ENCODE results near the gene TMEM201.

TMEM201 gene

DNA sequence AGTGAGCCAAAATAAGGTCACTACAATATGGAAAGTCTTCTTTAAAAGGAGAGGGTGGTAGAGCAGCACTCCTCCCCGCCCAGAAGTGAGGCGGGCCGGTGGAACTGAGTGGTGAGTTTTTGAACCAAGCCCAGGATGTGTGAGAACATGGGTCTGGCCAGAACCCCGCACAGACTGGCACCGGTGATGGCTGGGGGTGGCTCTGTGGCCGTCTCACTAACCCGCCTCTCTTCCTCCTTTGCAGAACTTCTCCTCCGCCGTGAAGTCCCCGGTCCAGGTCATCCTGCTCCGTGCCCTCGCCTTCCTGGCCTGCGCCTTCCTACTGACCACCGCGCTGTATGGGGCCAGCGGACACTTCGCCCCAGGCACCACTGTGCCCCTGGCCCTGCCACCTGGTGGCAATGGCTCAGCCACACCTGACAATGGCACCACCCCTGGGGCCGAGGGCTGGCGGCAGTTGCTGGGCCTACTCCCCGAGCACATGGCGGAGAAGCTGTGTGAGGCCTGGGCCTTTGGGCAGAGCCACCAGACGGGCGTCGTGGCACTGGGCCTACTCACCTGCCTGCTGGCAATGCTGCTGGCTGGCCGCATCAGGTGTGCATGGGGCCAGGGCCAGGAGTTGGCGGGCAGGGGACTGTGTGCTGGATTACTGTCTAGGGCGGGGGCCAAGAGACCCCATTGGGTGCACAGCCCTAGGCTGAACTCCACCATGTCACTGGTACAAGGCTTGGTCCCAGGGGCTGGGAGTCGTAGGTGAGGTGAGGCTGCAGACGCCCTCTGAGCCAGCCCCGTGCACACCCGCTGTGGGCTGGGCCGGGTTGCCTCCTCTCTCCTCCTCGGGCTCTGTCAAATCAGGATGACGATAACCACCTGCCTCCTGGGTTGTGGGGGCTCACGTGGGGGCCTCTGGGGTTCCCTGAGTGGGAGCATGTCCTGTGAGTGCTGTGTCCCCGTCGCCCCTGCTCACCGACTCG, 12.4 kb downstream of the TMEM201 start:
- DNase-seq = no peak

DNA sequence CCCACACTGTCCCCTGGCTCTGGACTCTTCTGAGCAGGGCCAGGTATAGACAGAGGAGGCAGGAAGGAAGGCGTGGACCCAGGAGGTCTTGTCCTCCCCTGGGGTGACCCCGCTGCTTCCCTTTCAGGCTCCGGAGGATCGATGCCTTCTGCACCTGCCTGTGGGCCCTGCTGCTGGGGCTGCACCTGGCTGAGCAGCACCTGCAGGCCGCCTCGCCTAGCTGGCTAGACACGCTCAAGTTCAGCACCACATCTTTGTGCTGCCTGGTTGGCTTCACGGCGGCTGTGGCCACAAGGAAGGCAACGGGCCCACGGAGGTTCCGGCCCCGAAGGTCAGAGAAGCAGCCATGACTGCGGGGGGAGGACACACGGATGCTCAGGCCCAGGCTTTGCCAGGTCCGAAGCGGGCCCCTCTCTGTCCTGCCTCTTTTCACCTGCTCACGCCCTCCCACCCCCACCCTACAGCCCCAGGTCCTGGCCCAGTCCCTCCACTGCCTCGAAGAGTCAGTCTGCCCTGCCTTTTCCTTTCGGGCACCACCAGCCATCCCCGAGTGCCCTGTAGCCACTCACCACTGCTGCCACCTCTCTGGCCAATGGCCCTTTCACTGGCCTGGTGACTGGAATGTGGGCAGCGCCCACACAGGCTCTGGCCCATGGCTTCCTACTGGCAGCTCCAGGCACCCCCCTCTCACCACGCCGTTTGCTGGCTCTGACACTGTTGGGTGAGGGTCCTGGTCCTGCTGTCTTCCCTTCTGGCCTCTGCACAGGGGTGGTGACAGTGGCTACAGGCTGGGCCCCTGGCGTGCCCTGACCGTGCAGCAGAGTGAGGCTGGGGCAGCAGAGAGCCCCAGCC, 13.5 kb downstream of the TMEM201 start:
- no peak for DNase-seq

DNA sequence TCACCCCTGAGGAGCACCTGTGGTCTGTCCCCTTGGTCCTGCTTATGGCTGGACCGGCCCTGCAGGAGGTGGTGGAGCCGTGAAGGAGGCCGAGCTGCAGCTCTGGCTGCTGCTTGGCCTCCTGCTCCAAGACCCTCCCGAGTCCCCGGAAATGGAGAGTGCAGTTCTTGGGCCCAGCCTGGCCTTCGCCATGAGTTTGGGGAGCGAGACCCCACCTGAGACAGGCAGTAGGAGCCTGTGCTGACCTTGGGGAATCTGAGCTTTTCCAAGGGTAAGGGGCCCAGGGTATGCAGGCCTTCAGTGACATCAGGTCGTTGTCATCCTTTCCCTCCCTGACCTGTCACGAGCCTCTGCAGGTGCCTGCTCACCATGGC, 14.1 kb downstream of the TMEM201 start:
- no peak for DNase-seq

DNA sequence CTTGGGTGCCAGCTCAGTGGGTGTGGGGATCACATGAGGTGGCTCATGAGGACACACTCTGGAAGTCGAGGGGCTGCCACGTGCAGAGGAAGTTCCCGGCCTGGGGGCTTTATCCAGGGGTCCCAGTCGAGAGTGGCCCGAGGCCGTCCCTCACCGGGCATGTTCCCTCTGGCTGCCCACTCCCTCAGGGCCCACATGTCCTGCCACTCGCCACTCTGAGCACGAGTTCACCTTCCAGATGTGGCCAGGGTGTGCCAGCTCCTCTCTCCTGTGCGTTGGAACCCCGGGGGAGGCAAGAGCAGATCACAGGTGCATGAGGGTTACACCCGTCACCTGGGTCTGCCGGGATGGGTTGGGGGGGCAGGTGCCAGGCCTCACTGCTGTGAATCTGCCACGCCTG, 14.6 kb downstream of the TMEM201 start:
- no peak for DNase-seq

DNA sequence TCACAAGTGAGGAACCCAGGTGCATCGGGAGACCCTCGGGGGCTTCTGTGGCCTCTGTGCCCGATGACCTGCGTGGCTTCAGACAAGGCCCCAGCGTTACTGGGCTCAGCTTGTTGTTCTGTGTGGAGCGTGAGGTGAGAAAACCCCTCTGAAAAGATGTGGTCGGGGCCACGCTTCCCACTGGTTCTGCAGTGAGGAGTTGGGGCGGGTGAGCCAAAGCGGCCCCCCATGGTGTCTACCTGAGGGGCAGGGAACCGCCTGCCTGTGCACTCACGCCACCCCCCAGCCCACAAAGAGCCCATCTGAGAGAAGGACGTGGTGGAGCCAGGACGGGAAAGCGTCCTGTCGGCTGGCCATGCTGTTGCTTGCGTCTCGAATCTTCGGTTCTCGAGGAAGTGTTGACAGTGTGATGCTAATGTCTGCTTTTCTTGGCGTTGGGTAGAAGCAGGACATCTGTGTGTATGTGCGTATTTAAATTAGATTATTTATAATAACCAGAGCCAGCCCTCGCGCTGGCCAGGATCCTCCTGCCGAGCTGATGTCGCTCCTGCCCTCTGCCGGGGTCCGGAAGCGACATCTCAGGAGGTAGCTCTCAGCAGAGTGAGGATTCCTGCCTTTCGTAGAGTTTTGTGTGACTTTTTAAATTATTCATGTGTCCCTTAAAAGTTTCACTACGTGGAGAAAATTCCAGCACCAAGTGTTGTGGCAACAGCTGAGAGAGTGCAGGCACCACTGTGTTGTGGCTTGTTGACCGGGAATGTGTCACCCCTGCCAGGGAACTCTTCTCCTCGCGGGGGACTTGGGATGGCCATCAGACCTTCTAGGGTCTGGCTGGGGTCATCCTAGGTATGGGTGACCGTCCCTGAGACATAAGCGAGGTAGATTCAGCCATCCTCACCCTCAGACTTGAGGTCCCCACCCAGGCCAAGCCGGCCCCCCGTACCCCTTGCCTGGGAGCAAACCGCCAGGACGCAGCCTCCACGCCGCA, 15.3 kb downstream of the TMEM201 start:
- DNase-seq = no peak

DNA sequence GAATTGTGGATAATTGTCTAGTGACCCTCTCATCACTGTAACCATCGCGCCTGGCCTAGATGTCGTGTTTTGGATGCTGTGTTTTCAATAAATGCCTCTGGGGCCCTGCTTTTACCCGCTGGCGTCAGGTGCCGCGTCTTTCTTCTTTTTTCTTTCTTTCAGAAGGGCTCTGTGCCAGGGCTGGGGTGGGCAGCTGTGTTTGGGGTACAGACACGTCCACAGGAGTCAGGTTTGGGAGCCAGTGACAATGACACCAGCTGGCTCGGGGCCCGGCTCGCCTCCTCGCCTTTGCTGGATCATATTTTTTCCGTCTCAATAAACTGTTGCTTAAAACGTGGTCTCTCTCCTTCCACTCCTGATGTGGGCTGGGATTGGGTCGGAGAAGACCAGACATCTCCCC, 16.1 kb downstream of the TMEM201 start:
- DNase-seq = no peak

DNA sequence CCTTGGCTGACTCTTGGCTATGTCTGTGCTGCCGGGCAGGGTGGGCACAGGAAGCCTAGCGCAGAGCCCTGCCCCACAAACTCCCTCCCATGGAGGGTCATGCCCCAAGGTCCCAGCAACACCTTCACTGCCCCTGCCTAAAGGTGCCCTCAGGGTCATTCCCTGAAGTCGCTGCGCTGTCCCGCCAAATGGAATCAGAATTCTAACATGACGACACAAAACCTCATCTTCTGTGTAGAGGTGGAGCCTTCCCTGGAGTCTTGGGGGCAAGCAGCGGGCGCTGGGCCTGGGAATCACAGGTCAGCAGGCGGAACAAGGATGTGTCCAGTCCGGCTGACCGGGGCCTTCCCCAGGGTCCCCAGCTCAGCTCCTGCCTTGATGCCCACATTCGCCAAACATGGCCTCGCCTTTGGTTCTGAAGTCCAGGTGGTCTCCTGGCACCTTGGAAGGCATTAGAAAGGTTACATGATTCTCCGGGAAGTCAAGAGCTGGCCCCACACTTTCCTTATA, 17.3 kb downstream of the TMEM201 start:
- no peak for DNase-seq

DNA sequence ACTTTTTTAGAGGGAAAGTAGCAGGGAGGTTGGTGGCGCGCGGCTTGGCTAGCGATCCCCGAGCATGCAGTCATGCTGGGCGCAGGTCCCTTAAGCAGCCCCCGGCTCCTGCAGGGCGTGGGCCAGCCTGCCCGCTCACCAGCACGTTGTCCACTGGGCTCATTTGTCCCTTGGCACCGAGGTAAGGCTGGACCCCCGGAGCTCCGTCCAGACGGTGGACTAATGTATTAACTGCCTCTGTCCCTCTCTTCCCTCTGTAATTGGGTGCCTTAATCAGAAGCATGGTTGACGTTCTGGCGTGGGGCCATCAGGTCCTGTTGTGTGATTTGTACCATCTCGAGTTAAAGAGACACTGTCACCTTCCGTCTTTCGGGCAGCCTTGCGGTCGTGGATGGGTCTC, 17.7 kb downstream of the TMEM201 start:
- no peak for DNase-seq

DNA sequence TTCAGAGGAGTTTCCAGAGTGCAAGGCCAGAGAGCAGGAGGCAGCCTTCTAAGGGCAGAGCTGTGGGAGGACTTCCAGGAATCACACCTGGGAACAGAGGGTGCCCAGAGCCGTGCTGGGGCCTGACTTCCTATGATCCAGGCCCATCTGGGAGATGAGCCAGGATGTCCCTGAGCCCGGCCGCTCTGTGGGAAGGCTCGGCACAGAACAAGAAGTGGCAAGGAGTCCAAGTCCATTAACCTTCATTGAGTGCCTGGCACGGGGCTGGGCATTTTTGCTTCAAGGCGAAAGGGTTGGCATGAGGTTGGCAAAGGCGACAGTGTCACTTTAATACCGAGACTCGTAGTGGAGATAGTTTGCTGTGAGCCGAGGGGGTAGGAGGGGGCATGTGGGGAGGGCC, 18.2 kb downstream of the TMEM201 start:
- DNase-seq = no peak

DNA sequence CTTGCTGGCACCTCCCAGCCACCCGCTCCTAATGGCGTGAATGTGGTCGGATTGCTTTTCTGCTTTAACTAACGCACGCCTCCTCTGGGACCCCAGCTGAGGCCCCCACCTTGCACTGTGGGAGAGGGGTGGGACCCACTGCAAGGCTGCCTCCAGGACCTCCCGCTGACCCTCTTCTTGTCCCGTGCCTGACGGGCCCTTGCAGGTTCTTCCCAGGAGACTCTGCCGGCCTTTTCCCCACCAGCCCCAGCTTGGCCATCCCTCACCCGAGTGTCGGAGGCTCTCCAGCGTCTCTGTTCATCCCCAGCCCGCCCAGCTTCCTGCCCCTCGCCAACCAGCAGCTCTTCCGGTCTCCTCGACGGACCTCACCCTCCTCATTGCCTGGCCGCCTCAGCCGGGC, 18.6 kb downstream of the TMEM201 start:
- no peak for DNase-seq

DNA sequence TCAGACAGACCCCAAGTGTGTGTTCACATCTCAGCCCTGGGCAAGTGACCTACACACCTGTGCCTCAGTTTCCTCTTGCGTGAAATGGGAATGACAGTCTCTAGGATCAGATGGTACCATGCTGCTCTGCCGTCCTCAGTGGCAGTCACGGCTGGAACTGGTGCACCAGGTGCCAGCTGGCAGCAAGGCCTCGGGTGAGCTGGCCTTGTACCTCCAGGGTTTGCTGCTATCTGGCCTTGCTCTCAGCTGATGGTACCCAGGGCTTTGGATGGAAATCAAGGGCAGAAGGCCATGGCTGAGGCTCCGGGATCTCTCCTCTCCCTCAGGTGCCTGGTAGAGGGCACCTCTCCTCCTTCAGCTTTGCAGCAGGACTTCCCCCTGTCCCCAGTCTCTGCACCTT, 21.3 kb downstream of the TMEM201 start:
- no peak for DNase-seq

DNA sequence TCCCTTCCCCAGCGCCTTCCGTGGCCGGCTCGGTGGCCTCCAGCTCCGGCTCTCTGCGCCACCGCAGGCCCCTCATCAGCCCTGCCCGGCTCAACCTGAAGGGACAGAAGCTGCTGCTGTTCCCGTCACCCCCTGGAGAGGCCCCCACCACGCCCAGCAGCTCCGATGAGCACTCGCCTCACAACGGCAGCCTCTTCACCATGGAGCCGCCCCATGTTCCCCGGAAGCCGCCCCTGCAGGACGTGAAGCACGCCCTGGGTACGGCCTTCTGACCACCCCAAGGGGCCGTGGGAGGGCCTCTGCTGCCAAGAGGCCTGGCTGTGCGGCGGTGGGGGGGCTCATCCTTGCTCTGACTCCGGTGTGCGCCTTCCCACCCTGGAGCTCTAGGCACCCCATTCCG, 21.8 kb downstream of the TMEM201 start:
- DNase-seq = no peak

DNA sequence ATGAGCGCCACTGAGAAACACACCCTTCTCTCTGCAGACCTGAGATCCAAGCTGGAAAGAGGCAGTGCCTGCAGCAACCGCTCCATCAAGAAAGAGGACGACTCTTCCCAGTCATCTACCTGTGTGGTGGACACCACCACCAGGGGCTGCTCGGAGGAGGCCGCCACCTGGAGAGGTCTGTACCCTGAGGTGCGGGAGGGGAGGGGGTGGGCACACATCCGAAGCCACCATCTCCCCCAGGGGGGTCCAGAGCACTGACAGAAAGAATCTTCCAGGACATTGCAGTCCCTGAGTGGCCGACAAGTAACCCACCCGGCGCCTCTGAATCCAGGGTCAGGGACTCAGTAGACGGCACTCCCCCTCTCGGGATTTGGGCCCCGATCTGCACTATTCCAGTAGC, 23.0 kb downstream of the TMEM201 start:
- DNase-seq = no peak

DNA sequence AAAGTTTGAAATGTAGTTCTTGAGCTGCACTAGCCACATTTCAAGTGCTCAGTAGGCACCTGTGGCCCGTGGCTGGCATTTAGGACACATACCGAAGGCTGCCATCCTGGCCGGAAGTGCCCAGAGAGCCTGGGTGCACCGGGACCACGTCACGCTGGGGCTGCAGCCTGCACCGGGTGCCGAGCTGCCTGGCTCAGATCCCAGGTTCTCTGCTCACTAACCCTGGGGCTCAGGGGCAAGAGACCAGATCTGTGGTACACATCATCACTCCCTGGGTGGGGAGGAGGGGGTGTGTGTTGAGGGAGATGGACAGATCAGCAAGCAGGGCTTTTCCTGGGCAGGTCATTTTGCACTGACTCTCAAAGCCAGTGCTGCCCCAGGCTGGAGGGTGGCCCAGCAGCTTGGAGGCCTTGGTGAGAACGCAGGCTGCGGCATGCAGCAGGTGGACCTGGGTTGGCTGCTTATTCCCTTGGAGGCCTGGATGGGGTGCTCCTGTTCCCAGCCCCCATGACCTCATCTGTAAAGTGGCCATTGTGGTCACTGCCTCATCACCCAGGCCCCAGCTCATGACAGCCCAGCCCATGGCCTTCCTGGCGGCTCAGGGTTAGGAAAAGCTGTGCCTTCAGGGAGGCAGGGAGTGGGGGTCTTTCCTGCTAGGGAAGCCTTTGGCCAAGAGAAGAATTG, 23.6 kb downstream of the TMEM201 start:
- DNase-seq = no peak

DNA sequence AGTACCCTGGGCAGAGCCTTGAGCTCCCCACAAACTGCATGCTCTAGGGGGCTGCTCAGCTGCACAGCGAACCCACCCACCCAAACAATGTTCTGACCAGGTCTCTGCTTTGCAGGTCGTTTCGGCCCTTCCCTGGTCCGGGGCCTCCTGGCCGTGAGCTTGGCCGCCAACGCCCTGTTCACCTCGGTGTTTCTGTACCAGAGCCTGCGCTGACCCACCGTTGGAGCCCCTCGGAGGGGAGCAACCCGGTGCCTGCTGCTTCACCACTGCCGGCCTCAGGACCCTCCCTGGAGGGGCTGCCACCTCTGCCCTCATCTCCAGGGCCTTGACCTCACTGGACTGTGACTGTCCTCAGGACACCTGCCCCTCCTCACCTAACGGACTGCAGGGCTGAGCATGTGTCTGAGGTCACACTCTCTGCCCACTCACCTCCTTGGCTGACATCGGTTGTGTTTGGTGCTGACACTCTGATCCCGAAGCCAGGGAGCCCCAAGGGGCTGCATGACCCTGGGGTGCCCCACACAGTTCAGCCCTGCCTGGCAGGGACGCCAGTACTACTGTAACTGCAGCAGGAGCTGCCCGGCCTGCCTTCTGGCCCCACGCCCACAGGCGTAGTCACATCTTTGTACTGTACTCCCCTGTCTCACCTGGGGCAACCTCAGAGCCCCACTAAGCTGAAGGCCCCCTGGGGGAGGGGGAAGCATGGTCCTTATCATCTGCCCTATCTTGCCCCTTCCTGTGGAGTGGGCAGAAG, 24.3 kb downstream of the TMEM201 start:
- no peak for DNase-seq

DNA sequence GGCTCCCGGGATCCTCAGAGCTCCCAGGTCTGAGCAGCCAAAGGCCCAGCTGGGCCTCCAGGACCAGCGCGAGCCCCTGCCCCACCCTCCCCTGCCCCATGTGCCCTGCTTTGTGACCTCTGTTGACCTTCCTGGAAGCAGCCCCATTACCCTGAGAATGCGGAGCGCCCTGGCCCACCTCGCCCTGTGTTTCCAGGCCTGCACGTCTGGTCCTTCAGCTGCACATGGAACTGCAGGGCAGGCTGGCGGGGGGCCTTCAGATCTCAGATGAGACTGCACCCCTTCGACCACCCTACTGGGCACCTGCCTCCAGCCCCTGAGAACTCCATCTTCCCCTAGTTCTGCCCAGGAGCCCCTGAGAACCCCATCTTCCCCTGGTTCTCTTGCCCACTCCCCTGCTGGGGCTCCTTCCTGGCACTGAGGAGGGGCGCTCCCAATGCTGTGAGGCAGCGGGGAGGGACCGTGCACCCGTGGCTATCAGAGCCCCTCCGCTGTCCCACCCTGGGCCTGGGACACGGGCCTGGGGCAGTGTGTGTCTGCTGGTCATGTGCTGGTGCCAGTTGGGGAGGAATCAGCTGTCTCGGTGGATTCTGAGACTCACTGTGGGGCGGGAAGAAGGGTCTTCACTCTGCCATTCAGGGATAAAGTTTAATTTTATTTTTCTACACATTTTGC, 25.1 kb downstream of the TMEM201 start:
- no peak for DNase-seq

DNA sequence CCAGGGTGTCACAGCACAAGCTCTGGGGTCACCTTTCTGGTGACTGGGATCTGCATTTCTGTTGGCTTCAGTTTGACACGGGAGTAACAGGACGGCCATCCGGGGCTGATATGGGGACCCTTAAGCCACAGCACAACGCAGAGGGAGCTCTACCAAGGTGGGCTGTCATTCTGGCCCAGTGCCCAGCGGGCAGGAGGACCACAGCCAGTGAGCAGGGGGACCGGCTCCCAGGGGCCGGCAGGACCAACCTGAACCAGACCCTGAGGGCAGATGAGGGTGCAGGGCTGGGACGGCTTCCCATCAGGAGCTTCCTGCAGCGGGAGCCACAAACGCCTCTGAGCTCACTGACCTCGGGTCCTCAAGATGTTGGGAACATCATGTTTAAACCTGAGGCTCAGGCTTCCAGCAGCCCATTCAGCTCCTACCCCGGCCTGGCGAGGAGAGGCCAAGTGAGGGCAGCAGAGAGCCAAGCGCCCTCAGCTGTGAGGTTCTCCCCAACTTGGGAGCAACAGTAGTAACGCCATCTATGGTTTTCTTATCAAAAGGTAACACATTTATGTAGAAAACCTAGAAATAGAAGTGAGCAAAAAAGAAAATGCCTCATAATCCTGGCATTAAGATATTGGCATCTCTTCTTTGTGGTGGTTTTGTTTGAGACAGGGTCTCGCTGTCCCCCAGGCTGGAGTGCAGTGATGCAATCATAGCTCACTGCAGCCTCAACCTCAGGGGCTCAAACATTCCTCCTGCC, 26.8 kb downstream of the TMEM201 start:
- DNase-seq = peak; percentile 64 to 67

DNA sequence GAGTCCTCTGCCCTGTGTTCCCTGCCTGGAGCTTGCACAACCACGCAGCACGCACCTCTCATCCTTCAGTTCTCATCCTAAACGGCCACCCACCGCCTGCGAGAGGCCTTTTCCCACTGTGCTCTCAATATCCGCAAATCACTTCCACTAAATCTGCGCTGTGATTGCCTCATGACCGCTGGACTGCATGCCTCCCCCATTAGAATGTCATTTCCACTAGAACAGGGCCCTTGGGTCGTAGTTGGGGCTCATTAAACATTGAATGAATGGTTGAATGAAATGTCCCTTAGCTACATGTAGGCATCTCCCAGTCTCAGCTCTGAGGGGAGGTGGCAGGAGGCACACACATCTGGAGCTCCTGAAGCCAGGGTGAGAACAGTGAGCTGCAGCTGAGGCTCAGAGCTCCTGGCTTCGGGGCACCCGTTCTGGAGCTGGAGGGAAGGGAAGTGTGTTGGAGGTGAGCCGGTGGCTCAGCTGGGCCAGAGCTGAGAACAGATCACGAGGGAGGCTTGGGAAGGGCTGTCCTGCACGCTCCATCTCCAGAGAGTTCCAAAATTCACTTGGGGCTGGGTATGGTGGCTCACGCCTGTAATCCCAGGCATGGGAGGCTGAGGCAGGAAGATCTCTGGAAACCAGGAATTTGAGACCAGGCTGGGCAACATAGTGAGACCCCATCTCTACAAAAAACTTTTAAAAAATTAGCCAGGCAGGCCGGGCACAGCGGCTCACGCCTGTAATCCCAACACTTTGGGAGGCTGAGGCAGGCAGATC, 30.4 kb downstream of the TMEM201 start:
- no peak for DNase-seq

DNA sequence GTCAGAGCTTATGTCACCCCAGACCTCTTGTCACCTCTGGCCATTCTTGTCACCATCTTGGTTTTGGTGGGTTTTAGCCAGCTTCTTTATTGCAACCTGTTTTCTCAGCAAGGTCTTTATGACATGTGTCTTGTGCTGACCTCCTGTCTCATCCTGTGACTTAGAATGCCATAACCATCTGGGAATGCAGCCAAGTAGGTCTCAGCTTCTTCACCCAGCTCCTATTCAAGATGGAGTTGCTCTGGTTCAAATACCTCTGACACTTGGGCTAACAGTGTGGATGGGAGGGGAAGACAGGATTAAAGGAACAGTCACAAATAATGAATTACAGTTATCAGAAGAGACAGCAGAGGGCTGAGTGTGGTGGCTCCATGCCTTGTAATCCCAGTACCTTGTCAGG, 32.3 kb downstream of the TMEM201 start:
- no peak for DNase-seq

Data from inflammatory macrophage (primary cell).